Panc1 (cell line): ENCODE data around the gene MMP23B. TPM values are rescaled to one million over a fixed set of nuclear protein-coding genes. Genes with fewer than 3 reads are reported as not detected.

Experiments used
- ATAC-seq: fragments of 200-7000 bp; cut with Tn5 transposase; 2 replicates; pipeline ENCODE4 v1.9.1; 2020; ENCODE audit warnings: mild to moderate bottlenecking, moderate library complexity
- BruUV-seq: library from RNA; stranded (reverse); fragments of 400-500 nt; replicated peaks from 2 replicates; lab custom pipeline; 2021; lab: Mats Ljungman, UMichigan
- CTCF ChIA-PET: fragments of 300-600 bp; sonication (Branson Sonifier 250); formaldehyde crosslinking; loops from one replicate; lab custom pipeline; 2022; ENCODE audit warnings: antibody characterized with exemption; lab: Charles Lee
- POLR2A ChIA-PET: fragments of 300-600 bp; sonication (Branson Sonifier 250); formaldehyde crosslinking; loops from one replicate; lab custom pipeline; 2022; ENCODE audit warnings: antibody characterized with exemption; lab: Charles Lee
- DNase-seq: peaks from one replicate; pipeline ENCODE4 v3.0.0-alpha.2; 2010; ENCODE audit warnings: low read depth, low spot score
- H3K27ac ChIP-seq: 2 replicates; pipeline ENCODE4 v1.5.1; 2011; ENCODE audit warnings: mild to moderate bottlenecking, low read length, inconsistent platforms
- H3K27me3 ChIP-seq: fragments of 200-500 bp; sonication (Bioruptor generic); 2 replicates; pipeline ENCODE4 v1.6.0; 2014; ENCODE audit warnings: low read length, inconsistent platforms; ENCODE audit not compliant: control insufficient read depth, insufficient read depth
- H3K36me3 ChIP-seq: fragments of 200-500 bp; sonication (Bioruptor generic); 2 replicates; pipeline ENCODE4 v1.5.1; 2014; ENCODE audit warnings: inconsistent platforms, mild to moderate bottlenecking, low read length, moderate library complexity; ENCODE audit not compliant: control insufficient read depth, insufficient read depth
- H3K4me1 ChIP-seq: 2 replicates; pipeline ENCODE4 v1.5.1; 2011; ENCODE audit warnings: inconsistent platforms, mild to moderate bottlenecking, low read length, moderate library complexity; ENCODE audit not compliant: control insufficient read depth, insufficient read depth
- H3K4me3 ChIP-seq, 2 experiments: 2 replicates each; pipeline ENCODE4 v1.5.1; 2011 to 2012; ENCODE audit warnings: low read depth in 2 of 2, low read length in 2 of 2, mild to moderate bottlenecking in 2 of 2, inconsistent platforms in 1 of 2, moderate library complexity in 1 of 2
- H3K9me3 ChIP-seq: fragments of 200-500 bp; sonication (Bioruptor generic); 2 replicates; pipeline ENCODE4 v1.5.1; 2014; ENCODE audit warnings: low read depth, mild to moderate bottlenecking, inconsistent platforms, low read length, moderate library complexity; ENCODE audit not compliant: control insufficient read depth, insufficient read depth
- POLR2AphosphoS5 ChIP-seq: IDR thresholded peaks from 2 replicates; pipeline ENCODE4 v1.6.1; 2012; ENCODE audit warnings: mild to moderate bottlenecking, low read depth, low read length, moderate library complexity
- SIN3A ChIP-seq: IDR thresholded peaks from 2 replicates; pipeline ENCODE4 v1.6.1; 2012; ENCODE audit warnings: low read depth, mild to moderate bottlenecking, low read length, moderate library complexity, borderline replicate concordance; ENCODE audit not compliant: insufficient read depth
- TCF7L2 ChIP-seq: IDR thresholded peaks from 2 replicates; pipeline ENCODE4 v1.6.1; 2011; ENCODE audit warnings: mild to moderate bottlenecking, low read depth, low read length, inconsistent platforms
- in situ Hi-C: cut with HindIII; loops from 2 replicates; pipeline ENCODE4 v1.10.0; 2016; ENCODE audit warnings: low sequenced_read_pairs, low pct_unique_long_range_greater_than_20kb
- intact Hi-C: fragments of 100-400 bp; cut with micrococcal nuclease; formaldehyde crosslinking; loops from one replicate; pipeline ENCODE4 v1.10.0; 2022; ENCODE audit not compliant: unreplicated experiment
- total RNA-seq: library from RNA; stranded (reverse); gene quantifications from one replicate; pipeline ENCODE4 v1.2.1, GENCODE V29; 2021; ENCODE audit not compliant: unreplicated experiment
- TF ChIP-seq, protein P1 (sequence below), 2 experiments: IDR thresholded peaks; 2 replicates each; pipeline ENCODE4 v1.6.1; 2011 to 2012; ENCODE audit warnings: low read depth in 2 of 2, control low read depth in 1 of 2, low read length in 1 of 2, mild to moderate bottlenecking in 1 of 2, moderate library complexity in 1 of 2; ENCODE audit not compliant: insufficient read depth in 1 of 2
- TF ChIP-seq, protein P2 (sequence below): fragments of 450-650 bp; IDR thresholded peaks from 2 replicates; pipeline ENCODE4 v1.5.1; 2017; ENCODE audit warnings: mild to moderate bottlenecking

MMP23B gene
- total RNA-seq, 1 experiment from 2014 or later: 5.0 TPM

DNA sequence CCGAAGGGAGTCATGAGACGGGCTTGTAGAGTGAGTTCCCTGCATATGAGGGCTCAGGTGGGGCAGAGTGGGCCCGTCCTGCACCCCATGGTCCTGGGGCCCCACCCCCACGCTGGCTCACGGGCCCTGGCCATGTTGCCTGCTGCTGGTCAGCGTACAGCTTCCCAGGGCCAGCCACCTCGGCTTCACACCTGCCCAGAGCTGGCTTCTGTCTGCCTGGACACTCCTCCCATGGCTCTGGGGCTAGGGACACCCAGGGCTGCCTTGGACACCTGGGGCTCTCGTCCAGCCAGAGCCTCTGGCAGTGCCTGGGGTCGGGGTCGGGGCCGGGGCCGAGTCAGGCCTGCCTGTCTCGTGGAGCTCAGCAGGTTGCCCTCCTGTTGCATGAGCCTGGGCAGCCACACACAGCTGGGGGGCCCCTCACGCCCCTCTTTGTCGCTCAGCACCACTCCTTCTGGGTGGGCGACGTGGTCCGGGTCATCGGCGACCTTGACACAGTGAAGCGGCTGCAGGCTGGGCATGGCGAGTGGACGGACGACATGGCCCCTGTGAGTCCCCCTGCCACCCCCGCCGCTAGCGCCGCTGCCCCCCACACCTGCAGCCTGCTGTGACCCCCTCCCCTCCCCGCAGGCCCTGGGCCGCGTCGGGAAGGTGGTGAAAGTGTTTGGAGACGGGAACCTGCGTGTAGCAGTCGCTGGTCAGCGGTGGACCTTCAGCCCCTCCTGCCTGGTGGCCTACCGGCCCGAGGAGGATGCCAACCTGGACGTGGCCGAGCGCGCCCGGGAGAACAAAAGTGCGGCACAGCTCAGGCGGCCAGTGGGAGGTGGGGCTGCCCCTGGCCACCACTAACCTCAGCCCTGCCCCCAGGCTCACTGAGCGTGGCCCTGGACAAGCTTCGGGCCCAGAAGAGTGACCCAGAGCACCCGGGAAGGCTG lies 5.5 kb upstream of the MMP23B start:
- Histone ChIP-seq H3K4me1 (no peaks in the 10 kb centered on the region), H3K4me3 (no peak overlapping the region), H3K36me3 (no peaks in the 10 kb centered on the region), H3K9me3 (no peaks in the 10 kb centered on the region), H3K27me3 (no peaks in the 10 kb centered on the region), H3K27ac (no peak overlapping the region)
- TF ChIP-seq, protein P1, sequence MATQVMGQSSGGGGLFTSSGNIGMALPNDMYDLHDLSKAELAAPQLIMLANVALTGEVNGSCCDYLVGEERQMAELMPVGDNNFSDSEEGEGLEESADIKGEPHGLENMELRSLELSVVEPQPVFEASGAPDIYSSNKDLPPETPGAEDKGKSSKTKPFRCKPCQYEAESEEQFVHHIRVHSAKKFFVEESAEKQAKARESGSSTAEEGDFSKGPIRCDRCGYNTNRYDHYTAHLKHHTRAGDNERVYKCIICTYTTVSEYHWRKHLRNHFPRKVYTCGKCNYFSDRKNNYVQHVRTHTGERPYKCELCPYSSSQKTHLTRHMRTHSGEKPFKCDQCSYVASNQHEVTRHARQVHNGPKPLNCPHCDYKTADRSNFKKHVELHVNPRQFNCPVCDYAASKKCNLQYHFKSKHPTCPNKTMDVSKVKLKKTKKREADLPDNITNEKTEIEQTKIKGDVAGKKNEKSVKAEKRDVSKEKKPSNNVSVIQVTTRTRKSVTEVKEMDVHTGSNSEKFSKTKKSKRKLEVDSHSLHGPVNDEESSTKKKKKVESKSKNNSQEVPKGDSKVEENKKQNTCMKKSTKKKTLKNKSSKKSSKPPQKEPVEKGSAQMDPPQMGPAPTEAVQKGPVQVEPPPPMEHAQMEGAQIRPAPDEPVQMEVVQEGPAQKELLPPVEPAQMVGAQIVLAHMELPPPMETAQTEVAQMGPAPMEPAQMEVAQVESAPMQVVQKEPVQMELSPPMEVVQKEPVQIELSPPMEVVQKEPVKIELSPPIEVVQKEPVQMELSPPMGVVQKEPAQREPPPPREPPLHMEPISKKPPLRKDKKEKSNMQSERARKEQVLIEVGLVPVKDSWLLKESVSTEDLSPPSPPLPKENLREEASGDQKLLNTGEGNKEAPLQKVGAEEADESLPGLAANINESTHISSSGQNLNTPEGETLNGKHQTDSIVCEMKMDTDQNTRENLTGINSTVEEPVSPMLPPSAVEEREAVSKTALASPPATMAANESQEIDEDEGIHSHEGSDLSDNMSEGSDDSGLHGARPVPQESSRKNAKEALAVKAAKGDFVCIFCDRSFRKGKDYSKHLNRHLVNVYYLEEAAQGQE (IDR thresholded peaks at IDR 0.05; ENCODE audit: insufficient read depth in 1 of 2, low read depth in 2 of 2, low read length in 1 of 2): no peak
- TF ChIP-seq SIN3A (no peak), TCF7L2 (no peak)
- TF ChIP-seq, protein P2, sequence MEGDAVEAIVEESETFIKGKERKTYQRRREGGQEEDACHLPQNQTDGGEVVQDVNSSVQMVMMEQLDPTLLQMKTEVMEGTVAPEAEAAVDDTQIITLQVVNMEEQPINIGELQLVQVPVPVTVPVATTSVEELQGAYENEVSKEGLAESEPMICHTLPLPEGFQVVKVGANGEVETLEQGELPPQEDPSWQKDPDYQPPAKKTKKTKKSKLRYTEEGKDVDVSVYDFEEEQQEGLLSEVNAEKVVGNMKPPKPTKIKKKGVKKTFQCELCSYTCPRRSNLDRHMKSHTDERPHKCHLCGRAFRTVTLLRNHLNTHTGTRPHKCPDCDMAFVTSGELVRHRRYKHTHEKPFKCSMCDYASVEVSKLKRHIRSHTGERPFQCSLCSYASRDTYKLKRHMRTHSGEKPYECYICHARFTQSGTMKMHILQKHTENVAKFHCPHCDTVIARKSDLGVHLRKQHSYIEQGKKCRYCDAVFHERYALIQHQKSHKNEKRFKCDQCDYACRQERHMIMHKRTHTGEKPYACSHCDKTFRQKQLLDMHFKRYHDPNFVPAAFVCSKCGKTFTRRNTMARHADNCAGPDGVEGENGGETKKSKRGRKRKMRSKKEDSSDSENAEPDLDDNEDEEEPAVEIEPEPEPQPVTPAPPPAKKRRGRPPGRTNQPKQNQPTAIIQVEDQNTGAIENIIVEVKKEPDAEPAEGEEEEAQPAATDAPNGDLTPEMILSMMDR: no peak
- POLR2A ChIA-PET: no interaction called here
- BruUV-seq: no TSS peak
- no peak for DNase-seq
- intact Hi-C loops: no loop called here
- in situ Hi-C loops: no loop called here
- CTCF ChIA-PET: interaction anchor here (0.5 kb wide), 1 partner anchor 18 kb away, joined by 6 read pairs; no protein-coding TSS in a partner anchor
- ATAC-seq: no peak

DNA sequence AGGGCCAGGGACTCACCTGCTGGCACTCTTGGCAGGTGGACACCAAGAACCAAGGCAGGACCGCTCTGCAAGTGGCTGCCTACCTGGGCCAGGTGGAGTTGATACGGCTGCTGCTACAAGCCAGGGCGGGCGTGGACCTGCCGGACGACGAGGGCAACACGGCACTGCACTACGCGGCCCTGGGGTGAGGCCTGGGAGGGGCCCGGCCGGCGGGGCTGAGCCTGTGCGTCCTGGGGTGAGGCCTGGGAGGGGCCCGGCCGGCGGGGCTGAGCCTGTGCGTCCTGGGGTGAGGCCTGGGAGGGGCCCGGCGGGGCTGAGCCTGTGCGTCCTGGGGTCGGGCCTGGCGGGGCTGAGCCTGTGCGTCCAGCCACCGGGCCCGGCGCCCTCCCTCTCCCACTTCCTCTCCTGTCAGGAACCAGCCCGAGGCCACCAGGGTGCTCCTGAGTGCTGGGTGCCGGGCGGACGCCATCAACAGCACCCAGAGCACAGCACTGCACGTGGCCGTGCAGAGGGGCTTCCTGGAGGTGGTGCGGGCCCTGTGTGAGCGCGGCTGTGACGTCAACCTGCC lies 4.6 kb upstream of the MMP23B start:
- in situ Hi-C loops (no loop called here), intact Hi-C loops (no loop called here)
- 0 out of 2 replicates have a peak, but pooled peaks have one; percentile 15 for ATAC-seq
- Histone ChIP-seq H3K9me3 (no peaks in the 10 kb centered on the region), H3K4me3 (no peak overlapping the region), H3K36me3 (no peaks in the 10 kb centered on the region), H3K27ac (no peak overlapping the region), H3K4me1 (no peaks in the 10 kb centered on the region), H3K27me3 (no peaks in the 10 kb centered on the region)
- POLR2A ChIA-PET: no interaction called here
- CTCF ChIA-PET: no interaction called here
- BruUV-seq: no TSS peak
- TF ChIP-seq, protein P2: no peak
- TF ChIP-seq TCF7L2: no peak
- TF ChIP-seq, protein P1 (IDR thresholded peaks at IDR 0.05; ENCODE audit: insufficient read depth in 1 of 2, low read depth in 2 of 2, low read length in 1 of 2): no peak
- no peak for TF ChIP-seq SIN3A
- TF ChIP-seq POLR2AphosphoS5: no peak
- no peak for DNase-seq
